AG04450 (cell line): ENCODE results near the gene DGKH. TPM values are rescaled to one million over a fixed set of nuclear protein-coding genes. Genes with fewer than 3 reads are reported as not detected.

Experiments
- CTCF ChIA-PET: fragments of 300-600, 350-600 bp; formaldehyde crosslinking; extraction: SDS; loops from one replicate; lab custom pipeline; 2022; ENCODE audit warnings: antibody characterized with exemption, inconsistent platforms; lab: Charles Lee
- POLR2A ChIA-PET: fragments of 350-600 bp; formaldehyde crosslinking; extraction: SDS; loops from one replicate; lab custom pipeline; 2021; ENCODE audit warnings: antibody characterized with exemption, inconsistent platforms; lab: Yijun Ruan, JAX
- DNase-seq: peaks from one replicate; pipeline ENCODE4 v3.0.0-alpha.2; 2011; ENCODE audit warnings: low read depth, low spot score
- H3K27ac ChIP-seq: one replicate; pipeline ENCODE4 v1.5.1; 2012; ENCODE audit warnings: low read depth, low read length, control low read depth
- H3K27me3 ChIP-seq: one replicate; pipeline ENCODE4 v1.6.0; 2012; ENCODE audit warnings: low read length; ENCODE audit not compliant: control insufficient read depth, insufficient read depth
- H3K4me3 ChIP-seq: 2 replicates; pipeline ENCODE4 v1.5.1; 2011; ENCODE audit warnings: mild to moderate bottlenecking, low read depth, low read length, control low read depth
- H3K9me3 ChIP-seq: 2 replicates; pipeline ENCODE4 v1.5.1; 2012; ENCODE audit warnings: low read length; ENCODE audit not compliant: control insufficient read depth, insufficient read depth
- polyA plus RNA-seq: library from polyadenylated mRNA; depleted of rRNA; stranded (reverse); fragments of >200 nt; gene quantifications from 2 replicates; pipeline ENCODE4 v1.2.3, GENCODE V29; 2011
- TF ChIP-seq, protein P1 (sequence below): IDR thresholded peaks from 2 replicates; pipeline ENCODE4 v1.5.1; 2011; ENCODE audit warnings: low read depth, low read length, control low read depth, inconsistent platforms

Gene DGKH
- polyA plus RNA-seq, 1 experiment = 4.3 TPM

DNA sequence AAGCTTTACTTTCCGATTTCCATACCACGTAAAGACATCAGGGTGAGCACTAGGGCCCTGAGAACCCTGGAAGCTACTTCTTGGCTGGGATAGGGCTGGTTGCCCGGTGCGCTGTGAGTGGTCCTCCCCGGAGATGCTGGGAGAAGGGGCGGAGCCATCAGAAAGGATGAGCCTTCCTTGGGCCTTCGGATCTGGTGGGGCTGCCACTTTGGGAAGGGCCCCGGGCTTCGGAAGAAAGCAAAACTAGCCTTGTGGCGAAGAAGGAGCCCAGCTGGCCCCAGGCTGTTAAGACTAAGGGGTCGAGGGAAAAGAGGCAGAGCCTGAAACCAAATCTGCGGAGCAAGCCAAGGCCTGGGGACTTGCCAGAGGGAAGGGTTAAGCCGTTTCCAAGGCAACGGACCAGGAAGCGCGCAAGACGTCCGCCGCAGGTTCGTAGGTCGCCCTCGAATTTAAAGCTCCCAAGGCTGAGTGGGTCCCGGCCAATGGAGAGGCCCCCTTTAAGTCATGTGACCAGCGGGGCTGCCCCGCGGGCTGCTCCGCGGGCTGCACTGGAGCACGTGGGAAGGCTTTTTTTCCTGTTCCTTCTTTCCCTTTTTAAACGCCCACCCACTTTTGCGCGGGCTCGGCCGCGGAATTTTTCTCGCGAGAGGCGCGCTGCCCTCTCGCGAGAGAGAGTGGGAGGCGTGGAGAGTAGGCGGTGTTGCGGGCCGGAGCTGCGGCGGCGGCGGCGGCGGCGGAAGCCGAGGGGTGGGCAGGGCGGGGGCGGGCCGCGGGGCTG, 223.1 kb downstream of the DGKH start:
- DNase-seq = peak; percentile 98
- H3K27me3 ChIP-seq = no peaks in the 10 kb centered on the region
- TF ChIP-seq, protein P1, sequence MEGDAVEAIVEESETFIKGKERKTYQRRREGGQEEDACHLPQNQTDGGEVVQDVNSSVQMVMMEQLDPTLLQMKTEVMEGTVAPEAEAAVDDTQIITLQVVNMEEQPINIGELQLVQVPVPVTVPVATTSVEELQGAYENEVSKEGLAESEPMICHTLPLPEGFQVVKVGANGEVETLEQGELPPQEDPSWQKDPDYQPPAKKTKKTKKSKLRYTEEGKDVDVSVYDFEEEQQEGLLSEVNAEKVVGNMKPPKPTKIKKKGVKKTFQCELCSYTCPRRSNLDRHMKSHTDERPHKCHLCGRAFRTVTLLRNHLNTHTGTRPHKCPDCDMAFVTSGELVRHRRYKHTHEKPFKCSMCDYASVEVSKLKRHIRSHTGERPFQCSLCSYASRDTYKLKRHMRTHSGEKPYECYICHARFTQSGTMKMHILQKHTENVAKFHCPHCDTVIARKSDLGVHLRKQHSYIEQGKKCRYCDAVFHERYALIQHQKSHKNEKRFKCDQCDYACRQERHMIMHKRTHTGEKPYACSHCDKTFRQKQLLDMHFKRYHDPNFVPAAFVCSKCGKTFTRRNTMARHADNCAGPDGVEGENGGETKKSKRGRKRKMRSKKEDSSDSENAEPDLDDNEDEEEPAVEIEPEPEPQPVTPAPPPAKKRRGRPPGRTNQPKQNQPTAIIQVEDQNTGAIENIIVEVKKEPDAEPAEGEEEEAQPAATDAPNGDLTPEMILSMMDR = no peak
- H3K9me3 ChIP-seq = no peaks in the 10 kb centered on the region; the same call in 1 of the 2 replicates
- peak overlapping the region; percentile 87 for H3K27ac ChIP-seq
- H3K4me3 ChIP-seq = peak overlapping the region; percentile 83
- ChIA-PET CTCF (no interaction called here), POLR2A (interaction anchor here (1.4 kb wide), 1 partner anchor 12 kb away, joined by 3 read pairs; no protein-coding TSS in a partner anchor)

DNA sequence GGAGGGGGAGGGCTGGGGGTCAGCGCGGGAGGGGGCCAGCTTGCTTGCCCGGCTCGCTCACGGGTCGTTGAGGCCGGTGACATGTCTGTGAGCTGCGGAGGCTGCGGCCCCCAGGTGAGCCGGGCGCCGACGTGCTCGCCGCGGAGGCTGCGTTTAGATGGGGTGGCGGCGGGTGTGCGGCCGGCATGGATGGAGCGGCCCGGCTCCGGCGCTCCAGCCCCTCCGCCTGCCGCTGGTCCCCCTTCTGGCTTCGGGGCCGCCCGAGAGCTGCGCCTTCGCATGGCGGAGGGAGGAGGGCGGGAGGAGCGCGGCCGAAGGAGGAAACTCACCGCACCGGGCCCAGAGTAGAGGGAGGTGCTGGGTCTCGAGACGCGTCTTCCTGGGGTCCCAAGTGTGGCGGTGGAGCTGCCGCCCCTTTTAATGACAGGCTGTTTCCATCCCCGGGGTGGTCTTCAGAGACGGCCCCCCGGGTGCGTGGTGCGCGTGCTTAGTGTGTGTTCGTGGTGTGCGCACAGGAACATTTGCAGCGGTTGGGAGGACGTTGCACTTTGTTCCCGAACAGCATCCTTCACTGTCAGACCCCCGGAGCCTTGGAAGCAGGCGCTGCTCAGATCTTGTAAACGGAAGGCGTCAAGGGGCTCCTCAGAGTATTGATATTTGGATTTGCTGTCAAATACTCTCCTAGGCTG, 223.8 kb downstream of the DGKH start, which contains the start of gene AKAP11:
TSS of gene AKAP11 (plus strand) at position 38 of the 689 bp plus-strand sequence. CDS start 14,197 bp downstream, outside the sequence.
- Histone ChIP-seq H3K27ac (peak within 1 kb of the TSS; percentile 87), H3K9me3 (no peaks in the 10 kb centered on the region; the same call in 1 of the 2 replicates), H3K4me3 (peak within 1 kb of the TSS; percentile 83), H3K27me3 (no peaks in the 10 kb centered on the region)
- no peak for DNase-seq
- ChIA-PET POLR2A (interaction anchor here (1.4 kb wide), 1 partner anchor 13 kb away, joined by 3 read pairs; no protein-coding TSS in a partner anchor), CTCF (interaction anchor here (1.1 kb wide), 1 partner anchor 394 kb away, joined by 3 read pairs; no protein-coding TSS in a partner anchor)
- TF ChIP-seq, protein P1 = no peak

DNA sequence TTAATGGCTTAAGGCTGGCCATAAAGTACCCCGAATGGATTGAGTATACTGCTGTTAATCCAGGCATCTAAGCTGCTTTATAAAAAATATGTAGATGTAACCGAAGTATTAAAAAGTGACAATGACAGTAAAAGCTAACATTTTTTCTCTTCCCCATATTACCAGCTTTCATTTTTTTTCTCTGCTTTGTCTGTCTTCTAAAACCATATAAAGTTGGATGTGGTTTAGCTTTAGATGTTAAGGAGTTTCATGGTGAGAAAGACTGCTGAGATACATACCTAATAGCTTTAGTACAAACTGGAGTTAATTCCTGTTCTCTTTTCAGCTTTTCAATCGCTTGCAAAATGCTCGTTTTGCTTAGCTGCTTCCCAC, 224.3 kb downstream of the DGKH start:
- Histone ChIP-seq H3K9me3 (no peaks in the 10 kb centered on the region; the same call in 1 of the 2 replicates), H3K27ac (peak overlapping the region; percentile 54), H3K27me3 (no peaks in the 10 kb centered on the region), H3K4me3 (peak overlapping the region; percentile 83)
- DNase-seq = no peak
- TF ChIP-seq, protein P1 = no peak
- CTCF ChIA-PET = interaction anchor here (1.1 kb wide), 1 partner anchor 395 kb away, joined by 3 read pairs; no protein-coding TSS in a partner anchor
- POLR2A ChIA-PET = no interaction called here

DNA sequence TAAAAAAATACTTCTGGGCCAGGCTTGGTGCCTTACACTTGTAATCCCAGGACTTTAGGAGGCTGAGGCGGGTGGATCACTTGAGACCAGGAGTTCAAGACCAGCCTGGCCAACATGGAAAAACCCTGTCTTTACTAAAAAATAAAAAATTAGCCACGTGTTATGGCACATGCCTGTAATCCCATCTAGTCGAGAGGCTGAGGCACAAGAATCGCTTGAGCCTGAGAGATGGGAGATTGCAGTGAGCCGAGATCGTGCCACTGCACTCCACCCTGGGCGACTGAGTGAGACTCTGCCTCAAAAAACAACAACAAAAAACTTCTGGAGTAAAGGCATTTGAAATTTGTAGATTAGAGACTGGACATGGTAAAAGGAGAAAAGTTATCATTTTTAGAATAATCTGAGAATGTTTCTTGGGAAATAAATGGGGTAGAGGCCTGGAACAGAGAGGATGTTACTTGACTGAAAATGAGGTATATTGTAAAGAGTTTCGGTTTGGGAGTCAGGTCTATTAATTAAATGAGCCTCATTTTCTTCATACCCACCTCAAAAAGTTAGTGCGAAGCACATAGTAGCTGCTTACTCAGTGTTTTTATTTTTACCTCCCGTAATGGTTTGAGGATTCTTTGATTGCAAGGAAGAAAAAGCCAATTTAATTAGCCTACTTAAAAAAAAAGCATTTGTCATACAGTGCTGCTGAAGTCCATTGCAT, 226.1 kb downstream of the DGKH start:
- Histone ChIP-seq H3K9me3 (no peaks in the 10 kb centered on the region; the same call in 1 of the 2 replicates), H3K4me3 (no peak overlapping the region), H3K27ac (no peak overlapping the region), H3K27me3 (no peaks in the 10 kb centered on the region)
- POLR2A ChIA-PET = no interaction called here
- CTCF ChIA-PET = no interaction called here
- DNase-seq = no peak
- TF ChIP-seq, protein P1 = no peak
